AG09319 (cell line): Measurements from ENCODE around the gene PRAME.

Experiments
- DNase-seq: peaks from one replicate; pipeline ENCODE4 v3.0.0-alpha.2; 2010; ENCODE audit warnings: low read depth; ENCODE audit errors: extremely low read depth
- CTCF ChIP-seq: IDR thresholded peaks from 2 replicates; pipeline ENCODE4 v1.5.1; 2011; ENCODE audit warnings: low read depth, mild to moderate bottlenecking, inconsistent platforms, low read length, moderate library complexity

Gene PRAME

GRCh38 chr22:22576989-22577427 lies 17.9 kb upstream of the PRAME start:
- no peak for TF ChIP-seq CTCF
- DNase-seq: no peak

GRCh38 chr22:22576244-22576988 lies 17.4 kb upstream of the PRAME start:
- DNase-seq: no peak
- TF ChIP-seq CTCF: peak; percentile 80

GRCh38 chr22:22574361-22574760 lies 15.3 kb upstream of the PRAME start:
- DNase-seq: no peak

GRCh38 chr22:22573047-22573889 lies 14.2 kb upstream of the PRAME start:
- DNase-seq: no peak
- TF ChIP-seq CTCF: no peak

More at GRCh38 chr22:22574361-22574760, 15.3 kb upstream of the PRAME start:
- TF ChIP-seq CTCF: no peak

GRCh38 chr22:22571862-22572261 lies 12.8 kb upstream of the PRAME start:
- DNase-seq: no peak
- no peak for TF ChIP-seq CTCF

- no peak for TF ChIP-seq CTCF
- DNase-seq: no peak
Observed at GRCh38 chr22:22571429-22571828, 12.4 kb upstream of the PRAME start.

GRCh38 chr22:22569218-22569617 lies 10.2 kb upstream of the PRAME start:
- no peak for TF ChIP-seq CTCF
- no peak for DNase-seq
